ENCODE measurements around the gene HMGXB4.

GRCh38 chr22:35313311-35314121 lies 56.2 kb downstream of the HMGXB4 start:
- no peak for TF ChIP-seq CTCF (IDR thresholded peaks at IDR 0.05; ENCODE audit: insufficient read depth, low read depth, low read length)
- no peak for TF ChIP-seq EZH2 (IDR thresholded peaks at IDR 0.05; ENCODE audit: insufficient read depth, low read length)
